ENCODE data around the gene ISG15. TPM values are rescaled to one million over a fixed set of nuclear protein-coding genes. Genes with fewer than 3 reads are reported as not detected.

The ISG15 gene
- total RNA-seq, 1 donor from 2014 or later = 97.7 TPM

DNA sequence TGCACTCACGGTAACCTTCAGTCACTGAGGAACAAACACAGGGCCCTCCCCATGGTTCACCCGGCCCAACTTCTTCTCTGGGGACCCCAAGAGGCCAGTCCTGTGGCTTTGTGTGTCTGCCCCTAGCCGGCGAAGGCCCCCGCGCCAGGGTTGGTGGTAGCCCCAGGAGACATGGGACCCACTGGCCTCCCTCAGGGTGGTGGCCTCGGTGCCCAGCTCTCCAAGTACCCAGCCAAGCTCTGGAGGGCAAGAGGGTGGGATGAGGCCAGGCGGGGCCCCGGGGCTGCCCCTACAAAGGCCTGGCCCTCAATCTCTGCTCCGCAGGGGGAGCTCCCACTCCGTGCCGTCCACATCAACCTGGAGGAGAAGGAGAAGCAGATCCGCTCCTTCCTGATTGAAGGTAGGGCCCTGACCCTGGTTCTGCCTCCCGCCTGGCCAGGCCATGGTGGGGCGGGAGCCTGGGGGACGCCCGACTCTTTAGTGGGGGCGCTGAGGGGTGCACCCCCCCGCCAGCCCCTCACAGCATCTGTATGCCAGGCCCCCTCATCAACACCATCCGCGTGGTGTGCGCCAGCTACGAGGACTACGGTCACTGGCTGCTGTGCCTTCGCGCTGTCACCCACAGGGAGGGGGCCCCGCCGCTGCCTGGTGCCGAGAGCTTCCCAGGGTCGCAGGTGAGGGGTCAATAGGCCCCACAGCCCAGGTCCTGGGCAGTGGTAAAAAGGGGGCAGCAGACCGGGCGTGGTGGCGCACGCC lies 41.4 kb upstream of the ISG15 start:
- Histone ChIP-seq H3K27me3 (ENCODE audit: control insufficient read depth, insufficient read depth, low read length) (peaks cover 19% of the 10 kb centered on the region), H3K36me3 (ENCODE audit: control insufficient read depth, insufficient read depth, low read length) (no peaks in the 10 kb centered on the region), H3K4me3 (ENCODE audit: low read depth, low read length) (no peak overlapping the region)
- TF ChIP-seq, protein P1, sequence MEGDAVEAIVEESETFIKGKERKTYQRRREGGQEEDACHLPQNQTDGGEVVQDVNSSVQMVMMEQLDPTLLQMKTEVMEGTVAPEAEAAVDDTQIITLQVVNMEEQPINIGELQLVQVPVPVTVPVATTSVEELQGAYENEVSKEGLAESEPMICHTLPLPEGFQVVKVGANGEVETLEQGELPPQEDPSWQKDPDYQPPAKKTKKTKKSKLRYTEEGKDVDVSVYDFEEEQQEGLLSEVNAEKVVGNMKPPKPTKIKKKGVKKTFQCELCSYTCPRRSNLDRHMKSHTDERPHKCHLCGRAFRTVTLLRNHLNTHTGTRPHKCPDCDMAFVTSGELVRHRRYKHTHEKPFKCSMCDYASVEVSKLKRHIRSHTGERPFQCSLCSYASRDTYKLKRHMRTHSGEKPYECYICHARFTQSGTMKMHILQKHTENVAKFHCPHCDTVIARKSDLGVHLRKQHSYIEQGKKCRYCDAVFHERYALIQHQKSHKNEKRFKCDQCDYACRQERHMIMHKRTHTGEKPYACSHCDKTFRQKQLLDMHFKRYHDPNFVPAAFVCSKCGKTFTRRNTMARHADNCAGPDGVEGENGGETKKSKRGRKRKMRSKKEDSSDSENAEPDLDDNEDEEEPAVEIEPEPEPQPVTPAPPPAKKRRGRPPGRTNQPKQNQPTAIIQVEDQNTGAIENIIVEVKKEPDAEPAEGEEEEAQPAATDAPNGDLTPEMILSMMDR (IDR thresholded peaks at IDR 0.05; ENCODE audit: insufficient read depth, low read length, poor library complexity, severe bottlenecking) = no peak
- no peak for DNase-seq (ENCODE audit: low read depth)

GRCh38 chr1:972726-973458 lies 40.4 kb upstream of the ISG15 start:
- TF ChIP-seq, protein P1 (IDR thresholded peaks at IDR 0.05; ENCODE audit: insufficient read depth, low read length, poor library complexity, severe bottlenecking) = no peak
- Histone ChIP-seq H3K27me3 (ENCODE audit: control insufficient read depth, insufficient read depth, low read length) (peaks cover 19% of the 10 kb centered on the region), H3K4me3 (ENCODE audit: low read depth, low read length) (no peak overlapping the region), H3K36me3 (ENCODE audit: control insufficient read depth, insufficient read depth, low read length) (no peaks in the 10 kb centered on the region)
- no peak for DNase-seq (ENCODE audit: low read depth)

DNA sequence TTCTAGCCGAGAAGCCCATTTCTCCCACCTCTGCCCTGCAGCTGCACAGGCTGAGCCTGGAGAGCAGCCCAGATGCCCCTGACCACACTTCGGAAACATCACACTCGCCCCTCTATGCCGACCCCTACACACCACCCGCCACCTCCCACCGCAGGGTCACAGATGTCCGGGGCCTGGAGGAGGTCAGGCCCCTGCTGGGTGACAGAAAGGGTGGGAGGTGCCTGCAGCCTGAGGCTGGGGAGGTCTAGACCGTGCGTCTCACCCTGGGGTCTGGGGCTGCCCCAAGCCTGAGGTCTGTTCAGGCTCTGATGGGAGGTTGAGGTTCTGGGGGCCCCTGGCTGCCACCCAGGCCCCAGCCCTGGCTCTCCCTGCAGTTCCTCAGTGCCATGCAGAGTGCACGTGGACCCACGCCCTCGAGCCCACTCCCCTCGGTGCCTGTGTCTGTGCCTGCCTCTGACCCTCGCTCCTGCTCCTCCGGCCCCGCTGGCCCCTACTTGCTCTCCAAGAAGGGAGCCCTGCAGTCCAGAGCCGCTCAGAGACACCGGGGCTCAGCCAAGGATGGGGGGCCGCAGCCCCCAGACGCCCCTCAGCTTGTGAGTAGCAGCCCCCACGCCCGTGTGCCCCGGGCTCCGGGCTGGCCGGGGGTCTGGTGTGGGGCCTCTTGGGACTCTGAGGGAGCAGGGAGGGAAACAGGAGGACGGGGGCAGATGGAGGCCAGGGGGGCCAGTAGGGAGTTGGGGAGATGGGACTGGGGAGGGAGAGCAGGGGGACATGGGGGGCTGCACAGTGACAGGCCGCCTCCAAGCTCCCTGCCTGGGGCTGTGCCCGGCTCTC lies 39.6 kb upstream of the ISG15 start:
- no peak overlapping the region for H3K4me3 ChIP-seq (ENCODE audit: low read depth, low read length)
- TF ChIP-seq, protein P1 (IDR thresholded peaks at IDR 0.05; ENCODE audit: insufficient read depth, low read length, poor library complexity, severe bottlenecking) = no peak
- DNase-seq (ENCODE audit: low read depth) = no peak
- H3K36me3 ChIP-seq (ENCODE audit: control insufficient read depth, insufficient read depth, low read length) = no peaks in the 10 kb centered on the region
- H3K27me3 ChIP-seq (ENCODE audit: control insufficient read depth, insufficient read depth, low read length) = peaks cover 19% of the 10 kb centered on the region

GRCh38 chr1:974293-974640 lies 39.0 kb upstream of the ISG15 start:
- no peak for DNase-seq (ENCODE audit: low read depth)
- Histone ChIP-seq H3K27me3 (ENCODE audit: control insufficient read depth, insufficient read depth, low read length) (peaks cover 19% of the 10 kb centered on the region), H3K36me3 (ENCODE audit: control insufficient read depth, insufficient read depth, low read length) (no peaks in the 10 kb centered on the region), H3K4me3 (ENCODE audit: low read depth, low read length) (no peak overlapping the region)
- TF ChIP-seq, protein P1 (IDR thresholded peaks at IDR 0.05; ENCODE audit: insufficient read depth, low read length, poor library complexity, severe bottlenecking) = no peak

GRCh38 chr1:974687-975328 lies 38.5 kb upstream of the ISG15 start:
- TF ChIP-seq, protein P1 (IDR thresholded peaks at IDR 0.05; ENCODE audit: insufficient read depth, low read length, poor library complexity, severe bottlenecking) = no peak
- Histone ChIP-seq H3K27me3 (ENCODE audit: control insufficient read depth, insufficient read depth, low read length) (peaks cover 19% of the 10 kb centered on the region), H3K36me3 (ENCODE audit: control insufficient read depth, insufficient read depth, low read length) (no peaks in the 10 kb centered on the region), H3K4me3 (ENCODE audit: low read depth, low read length) (no peak overlapping the region)
- no peak for DNase-seq (ENCODE audit: low read depth)
